NT2/D1 (cell line): ENCODE data around the gene TNP2.

Experiments used
- YY1 ChIP-seq: IDR thresholded peaks from 2 replicates; pipeline ENCODE4 v1.6.1; 2011; ENCODE audit not compliant: insufficient read length, insufficient read depth
- ZNF274 ChIP-seq: IDR thresholded peaks from 2 replicates; pipeline ENCODE4 v1.6.1; 2011; ENCODE audit warnings: mild to moderate bottlenecking, low read depth, low read length

DNA sequence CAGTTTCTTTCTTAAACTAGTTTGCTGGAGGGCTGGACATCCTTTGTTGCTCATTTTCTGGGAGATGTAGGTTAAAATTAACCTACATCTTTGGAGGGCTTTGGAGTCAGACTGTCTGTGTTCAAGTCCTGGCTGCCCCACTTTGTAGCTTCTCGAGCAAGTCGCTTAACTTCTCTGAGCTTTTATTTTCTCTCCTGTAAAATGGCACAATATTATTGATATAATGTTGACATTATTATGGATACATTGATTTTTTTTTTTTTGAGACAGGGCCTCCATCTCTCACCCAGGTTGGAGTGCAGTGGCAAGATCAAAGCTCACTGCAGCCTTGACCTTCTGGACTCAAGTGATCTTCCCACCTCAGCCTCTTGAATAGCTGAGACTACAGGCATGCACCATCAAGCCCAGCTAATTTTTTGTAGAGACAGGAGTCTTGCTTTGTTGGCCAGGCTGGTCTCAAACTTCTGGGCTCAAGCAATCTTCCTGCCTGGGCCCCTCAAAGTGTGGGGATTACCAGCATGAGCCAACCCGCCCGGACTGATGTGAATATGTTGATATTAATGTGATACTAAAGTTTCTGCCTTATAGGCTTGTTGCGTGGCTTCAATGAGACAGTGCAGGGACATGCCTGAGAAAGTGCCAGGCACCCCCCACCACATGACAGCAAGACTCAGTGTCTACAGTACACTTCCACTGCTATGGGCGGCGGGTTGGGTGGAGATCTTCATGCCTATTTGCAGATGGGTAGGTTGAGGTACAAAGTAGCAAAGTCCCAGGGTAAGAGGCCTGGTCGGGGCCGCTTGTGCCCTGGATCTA, 44.6 kb upstream of the TNP2 start:
- TF ChIP-seq YY1 (no peak), ZNF274 (no peak)
